Stimulated activated CD8-positive, alpha-beta memory T cell treated with anti-CD3 and anti-CD28 coated beads, Interleukin-15, amount 100 ng/mL, for 24 hours (primary cell): ENCODE results near the gene ZCCHC8.
"Not testable (repeated sequence)": the region's sequence is repeated elsewhere in the genome, so short reads cannot be mapped to it uniquely, and the experiment has no call there.

Experiments used
- DNase-seq: peaks from one replicate; pipeline ENCODE4 v3.0.0-alpha.2; 2020; ENCODE audit warnings: low read depth

The ZCCHC8 gene

GRCh38 chr12:122500685-122501488 is at the start of gene ZCCHC8:
TSS of gene ZCCHC8 (minus strand) at chr12:122500932. CDS start at chr12:122500840, 92 bp downstream.
- peak; percentile 77 for DNase-seq

GRCh38 chr12:122547330-122547729 is 46.6 kb upstream of the ZCCHC8 start:
- no peak for DNase-seq

GRCh38 chr12:122545855-122546254 is 45.1 kb upstream of the ZCCHC8 start:
- no peak for DNase-seq

- no peak for DNase-seq
Observed at GRCh38 chr12:122544537-122544936, 43.8 kb upstream of the ZCCHC8 start.

- DNase-seq, result no peak
Observed at GRCh38 chr12:122538496-122538895, 37.8 kb upstream of the ZCCHC8 start.

GRCh38 chr12:122537021-122537420 is 36.3 kb upstream of the ZCCHC8 start:
- no peak for DNase-seq

- DNase-seq, result no peak
Observed at GRCh38 chr12:122533856-122534255, 33.1 kb upstream of the ZCCHC8 start.

- DNase-seq, result no peak
Observed at GRCh38 chr12:122528992-122529391, 28.3 kb upstream of the ZCCHC8 start.

GRCh38 chr12:122528582-122528981 is 27.9 kb upstream of the ZCCHC8 start:
- no peak for DNase-seq

- peak; percentile 11 for DNase-seq
Observed at GRCh38 chr12:122527478-122527944, 26.8 kb upstream of the ZCCHC8 start.

- peak; percentile 78 for DNase-seq
Observed at GRCh38 chr12:122526683-122527477, 26.1 kb upstream of the ZCCHC8 start, which contains the start of the genes KNTC1 and RSRC2. TSS of gene KNTC1 (plus strand) at chr12:122527249. CDS start at chr12:122530064, 2,815 bp downstream. TSS of gene RSRC2 (minus strand) at chr12:122526936. CDS start at chr12:122526853, 83 bp downstream.

- no peak for DNase-seq
Observed at GRCh38 chr12:122523846-122524718, 23.4 kb upstream of the ZCCHC8 start.

GRCh38 chr12:122523280-122523679 is 22.5 kb upstream of the ZCCHC8 start:
- DNase-seq, result no peak

GRCh38 chr12:122520676-122521075 is 19.9 kb upstream of the ZCCHC8 start:
- no peak for DNase-seq

GRCh38 chr12:122519418-122519817 is 18.7 kb upstream of the ZCCHC8 start:
- DNase-seq, result no peak

- DNase-seq, result no peak
Observed at GRCh38 chr12:122518908-122519307, 18.2 kb upstream of the ZCCHC8 start.

GRCh38 chr12:122517877-122518276 is 17.1 kb upstream of the ZCCHC8 start:
- DNase-seq, result no peak

GRCh38 chr12:122516544-122517361 is 16.0 kb upstream of the ZCCHC8 start:
- DNase-seq, result no peak

- DNase-seq, result no peak
Observed at GRCh38 chr12:122515275-122515674, 14.5 kb upstream of the ZCCHC8 start.

GRCh38 chr12:122513660-122514059 is 12.9 kb upstream of the ZCCHC8 start:
- DNase-seq, result no peak

- DNase-seq, result not testable (repeated sequence)
Observed at GRCh38 chr12:122513028-122513427, 12.3 kb upstream of the ZCCHC8 start.
